Loucy (cell line): Measurements from ENCODE around the gene GRPEL1.

ENCODE experiments used
- H2AFZ ChIP-seq: fragments of 200-600 bp; sonication (generic); 2 replicates; pipeline ENCODE4 v1.6.0; 2016; ENCODE audit warnings: antibody characterized with exemption, mild to moderate bottlenecking, low read length, moderate library complexity
- H3F3A ChIP-seq: fragments of 200-600 bp; 2 replicates; pipeline ENCODE4 v1.6.0; 2016; ENCODE audit warnings: antibody characterized with exemption, low read depth, mild to moderate bottlenecking
- H3K27me3 ChIP-seq: fragments of 200-600 bp; sonication (generic); 2 replicates; pipeline ENCODE4 v1.6.1; 2014; ENCODE audit warnings: low read length, mild to moderate bottlenecking; ENCODE audit not compliant: insufficient read depth, poor library complexity, severe bottlenecking
- H3K36me3 ChIP-seq: fragments of 200-600 bp; sonication (generic); 2 replicates; pipeline ENCODE4 v1.6.1; 2016; ENCODE audit warnings: low read length; ENCODE audit not compliant: insufficient read depth
- H3K4me1 ChIP-seq: fragments of 200-600 bp; sonication (generic); 2 replicates; pipeline ENCODE4 v1.5.1; 2014; ENCODE audit warnings: low read length, mild to moderate bottlenecking; ENCODE audit not compliant: insufficient read depth, poor library complexity, severe bottlenecking
- H3K4me2 ChIP-seq: fragments of 200-600 bp; sonication (generic); 2 replicates; pipeline ENCODE4 v1.6.0; 2014; ENCODE audit warnings: antibody characterized with exemption, low read length, low read depth, mild to moderate bottlenecking; ENCODE audit not compliant: poor library complexity, severe bottlenecking
- H3K4me3 ChIP-seq: fragments of 200-600 bp; sonication (generic); 2 replicates; pipeline ENCODE4 v1.5.1; 2014; ENCODE audit warnings: low read length, mild to moderate bottlenecking, mixed read lengths; ENCODE audit not compliant: poor library complexity, severe bottlenecking
- H3K79me2 ChIP-seq: fragments of 200-600 bp; sonication (generic); 2 replicates; pipeline ENCODE4 v1.6.1; 2014; ENCODE audit warnings: low read length; ENCODE audit not compliant: insufficient read depth
- H3K9ac ChIP-seq: fragments of 200-600 bp; sonication (generic); 2 replicates; pipeline ENCODE4 v1.6.0; 2014; ENCODE audit warnings: mild to moderate bottlenecking, low read depth, low read length, moderate library complexity; ENCODE audit not compliant: poor library complexity, severe bottlenecking
- H3K9me2 ChIP-seq: fragments of 200-600 bp; sonication (generic); replicated peaks from 2 replicates; pipeline ENCODE4 v1.6.1; 2016; ENCODE audit warnings: low read depth, low read length, mixed read lengths
- H3K9me3 ChIP-seq: fragments of 200-600 bp; sonication (generic); 2 replicates; pipeline ENCODE4 v1.6.1; 2014; ENCODE audit warnings: mild to moderate bottlenecking, antibody characterized with exemption, low read length, low read depth; ENCODE audit not compliant: insufficient read depth
- H4K20me1 ChIP-seq: fragments of 200-600 bp; sonication (generic); 2 replicates; pipeline ENCODE4 v1.6.0; 2014; ENCODE audit warnings: antibody characterized with exemption, low read length, mild to moderate bottlenecking; ENCODE audit not compliant: insufficient read depth, poor library complexity, severe bottlenecking
- EZH2phosphoT487 ChIP-seq: fragments of 200-600 bp; IDR thresholded peaks from 2 replicates; pipeline ENCODE4 v1.6.1; 2018; ENCODE audit warnings: antibody characterized with exemption, mild to moderate bottlenecking, moderate library complexity, borderline replicate concordance
- TF ChIP-seq, protein P1 (sequence below): fragments of 200-600 bp; sonication (generic); conservative IDR thresholded peaks from 2 replicates; pipeline ENCODE4 v1.5.1; 2014; ENCODE audit warnings: mild to moderate bottlenecking, antibody characterized with exemption, low read length

Gene GRPEL1

DNA sequence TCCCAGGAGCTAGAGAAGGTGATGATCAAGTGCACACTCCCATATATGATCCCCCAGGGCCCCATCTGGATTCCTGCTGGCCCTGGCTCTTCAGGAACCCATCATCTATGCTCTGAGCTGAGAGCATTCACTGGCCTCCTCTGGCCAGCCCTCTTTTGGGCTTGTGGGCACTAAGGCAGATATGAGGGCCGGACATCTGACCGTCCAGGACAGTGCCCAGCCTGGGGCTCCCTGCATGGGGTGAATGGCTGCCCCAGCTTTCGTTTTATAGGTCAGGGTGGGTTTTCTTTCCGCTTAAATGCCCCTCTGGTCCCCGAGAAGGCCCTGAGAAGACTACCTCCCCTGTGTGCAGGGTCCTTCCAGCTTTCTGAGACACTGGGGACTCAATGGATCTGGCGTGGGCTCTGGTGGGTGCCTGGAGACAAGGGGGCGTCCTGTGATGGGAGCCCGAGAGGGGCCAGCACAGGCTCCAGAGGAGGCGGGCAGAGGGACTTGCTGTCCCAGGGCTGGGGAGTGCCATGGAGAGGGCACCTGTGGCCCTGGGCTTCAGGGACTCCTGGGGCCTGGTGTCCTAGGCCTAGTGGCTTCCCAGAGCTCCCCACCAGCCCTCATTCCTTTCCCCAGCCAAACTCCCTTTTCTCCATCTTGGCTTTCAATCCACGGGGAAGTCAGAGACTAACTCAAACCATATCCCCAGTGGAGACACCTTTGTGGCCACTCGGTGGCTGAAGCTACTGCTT is 39.5 kb upstream of the GRPEL1 start:
- Histone ChIP-seq H3K4me3 (no peak overlapping the region), H3K9me3 (no peaks in the 10 kb centered on the region), H3K9ac (no peak overlapping the region), H3F3A (no peaks in the 10 kb centered on the region), H4K20me1 (no peaks in the 10 kb centered on the region), H3K4me1 (peaks cover under 1% of the 10 kb centered on the region), H3K79me2 (no peaks in the 10 kb centered on the region), H3K27me3 (no peaks in the 10 kb centered on the region), H2AFZ (no peak overlapping the region), H3K9me2 (no peaks in the 10 kb centered on the region), H3K36me3 (no peaks in the 10 kb centered on the region), H3K4me2 (no peak overlapping the region)
- TF ChIP-seq EZH2phosphoT487: no peak
- TF ChIP-seq, protein P1, sequence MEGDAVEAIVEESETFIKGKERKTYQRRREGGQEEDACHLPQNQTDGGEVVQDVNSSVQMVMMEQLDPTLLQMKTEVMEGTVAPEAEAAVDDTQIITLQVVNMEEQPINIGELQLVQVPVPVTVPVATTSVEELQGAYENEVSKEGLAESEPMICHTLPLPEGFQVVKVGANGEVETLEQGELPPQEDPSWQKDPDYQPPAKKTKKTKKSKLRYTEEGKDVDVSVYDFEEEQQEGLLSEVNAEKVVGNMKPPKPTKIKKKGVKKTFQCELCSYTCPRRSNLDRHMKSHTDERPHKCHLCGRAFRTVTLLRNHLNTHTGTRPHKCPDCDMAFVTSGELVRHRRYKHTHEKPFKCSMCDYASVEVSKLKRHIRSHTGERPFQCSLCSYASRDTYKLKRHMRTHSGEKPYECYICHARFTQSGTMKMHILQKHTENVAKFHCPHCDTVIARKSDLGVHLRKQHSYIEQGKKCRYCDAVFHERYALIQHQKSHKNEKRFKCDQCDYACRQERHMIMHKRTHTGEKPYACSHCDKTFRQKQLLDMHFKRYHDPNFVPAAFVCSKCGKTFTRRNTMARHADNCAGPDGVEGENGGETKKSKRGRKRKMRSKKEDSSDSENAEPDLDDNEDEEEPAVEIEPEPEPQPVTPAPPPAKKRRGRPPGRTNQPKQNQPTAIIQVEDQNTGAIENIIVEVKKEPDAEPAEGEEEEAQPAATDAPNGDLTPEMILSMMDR: no peak

DNA sequence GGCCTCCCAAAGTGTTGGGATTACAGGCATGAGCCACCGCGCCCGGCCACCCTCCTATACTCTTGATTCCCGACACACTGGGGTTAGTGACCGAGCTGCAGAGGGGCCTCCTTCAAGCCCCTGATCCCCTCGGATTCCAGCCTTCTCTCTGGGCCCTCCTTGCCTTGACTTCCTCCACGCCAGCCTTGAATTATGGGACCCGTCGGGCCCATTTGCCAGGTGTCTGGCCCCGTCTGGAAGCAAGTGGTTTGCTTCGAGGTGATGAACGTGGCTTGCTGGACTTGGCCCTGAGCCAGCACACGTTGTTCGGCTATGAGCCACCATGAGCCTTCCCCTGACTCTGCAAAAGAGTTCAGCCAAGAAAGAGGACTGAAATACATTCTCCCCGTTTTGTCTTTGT is 37.4 kb upstream of the GRPEL1 start:
- no peak overlapping the region for H3K9ac ChIP-seq
- TF ChIP-seq EZH2phosphoT487: no peak
- TF ChIP-seq, protein P1: no peak
- no peaks in the 10 kb centered on the region for H3K36me3 ChIP-seq
- H3K9me3 ChIP-seq: no peaks in the 10 kb centered on the region
- no peaks in the 10 kb centered on the region for H3K9me2 ChIP-seq
- no peaks in the 10 kb centered on the region for H3F3A ChIP-seq
- H3K4me3 ChIP-seq: no peak overlapping the region
- no peaks in the 10 kb centered on the region for H3K27me3 ChIP-seq
- H2AFZ ChIP-seq: no peak overlapping the region
- no peaks in the 10 kb centered on the region for H3K79me2 ChIP-seq
- peaks cover 4% of the 10 kb centered on the region for H3K4me1 ChIP-seq
- no peaks in the 10 kb centered on the region for H4K20me1 ChIP-seq
- no peak overlapping the region for H3K4me2 ChIP-seq

DNA sequence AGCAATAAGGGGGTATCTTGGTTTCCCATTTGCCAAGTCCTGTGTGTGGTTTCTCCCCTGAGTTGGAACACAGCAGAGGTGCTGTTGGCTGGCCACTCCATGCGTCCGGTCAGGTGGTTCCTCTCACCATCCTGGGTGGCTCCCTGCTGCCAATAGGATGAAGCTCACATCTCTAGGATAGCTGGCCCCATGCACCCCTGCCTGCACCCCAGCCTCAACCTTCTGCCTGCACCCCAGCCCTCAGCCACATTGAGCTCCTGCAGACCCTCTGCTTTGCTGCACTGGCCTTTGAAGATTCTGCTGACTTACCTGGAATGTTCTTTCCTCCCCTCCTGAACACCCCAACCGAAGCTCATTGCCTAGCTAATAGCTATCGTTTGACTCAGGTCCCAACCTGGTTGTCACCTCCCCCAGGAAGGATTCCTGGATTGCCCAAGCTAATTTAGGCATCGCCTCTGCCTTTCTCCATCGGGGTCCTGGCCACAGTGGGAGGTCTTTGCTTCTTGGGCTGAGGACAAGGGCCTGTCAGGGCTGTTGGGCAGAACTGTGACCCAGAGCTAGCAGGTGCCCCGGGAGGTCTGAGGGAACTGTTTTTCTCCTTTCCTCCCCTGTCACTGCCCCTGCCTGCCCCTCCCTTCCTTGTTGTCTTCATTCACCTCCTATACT is 36.6 kb upstream of the GRPEL1 start:
- H3K36me3 ChIP-seq: no peaks in the 10 kb centered on the region
- H3K79me2 ChIP-seq: no peaks in the 10 kb centered on the region
- no peaks in the 10 kb centered on the region for H3K9me3 ChIP-seq
- TF ChIP-seq, protein P1: no peak
- TF ChIP-seq EZH2phosphoT487: no peak
- H3K27me3 ChIP-seq: no peaks in the 10 kb centered on the region
- peaks cover 4% of the 10 kb centered on the region for H3K4me1 ChIP-seq
- H3K9me2 ChIP-seq: no peaks in the 10 kb centered on the region
- H4K20me1 ChIP-seq: no peaks in the 10 kb centered on the region
- no peak overlapping the region for H3K4me3 ChIP-seq
- no peaks in the 10 kb centered on the region for H3F3A ChIP-seq
- no peak overlapping the region for H3K9ac ChIP-seq
- no peak overlapping the region for H2AFZ ChIP-seq
- H3K4me2 ChIP-seq: no peak overlapping the region
